ENCODE data around the gene ELL. TPM values are rescaled to one million over a fixed set of nuclear protein-coding genes. Genes with fewer than 3 reads are reported as not detected.

Gene ELL
- total and polyA plus RNA-seq, 8 donors = 4.1 to 88.7 (median 11.2) TPM

DNA sequence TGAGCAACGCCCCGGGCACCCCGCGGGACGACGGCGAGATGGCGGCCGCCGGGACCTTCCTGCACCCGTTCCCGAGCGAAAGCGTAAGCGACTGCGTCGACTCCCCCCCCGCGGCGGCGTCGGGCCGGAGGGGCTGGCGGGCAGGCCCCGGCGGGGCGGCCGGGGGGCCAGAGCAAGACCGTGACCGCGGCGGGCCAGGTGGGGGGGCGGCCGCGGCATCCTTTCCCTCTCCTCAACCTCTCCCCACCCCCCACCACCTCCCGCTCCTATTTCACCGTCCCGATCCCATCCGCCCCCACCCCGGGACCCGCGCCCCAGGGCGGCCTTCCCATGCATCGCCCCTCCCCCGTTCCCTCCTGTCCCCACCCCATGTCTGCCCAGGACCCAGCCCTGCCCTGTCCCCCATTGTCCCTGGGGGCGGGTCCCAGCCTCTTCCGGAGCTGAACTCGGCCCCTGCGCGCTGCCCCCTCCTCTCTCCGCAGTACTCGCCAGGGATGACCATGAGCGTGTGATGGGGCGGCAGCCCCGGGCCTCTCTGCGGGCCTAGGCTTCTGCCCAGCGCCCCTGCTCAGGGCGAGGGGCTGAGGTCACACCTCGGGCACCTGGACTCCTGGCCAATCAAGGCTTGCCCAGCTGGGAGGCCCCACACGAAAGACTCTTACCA, 88.0 kb downstream of the ELL start:
- intact Hi-C loops (cut with DNase I; ENCODE audit: low total_unique reads) = no loop called here
- Histone ChIP-seq H3K27ac (peak overlapping the region; percentile 16 to 79 (median 70)), H3K4me3 (peak overlapping the region; percentile 45 to 55 (median 54)), H3K27me3 (peaks cover 0 to 39% (median 0%) of the 10 kb centered on the region in 3 donors), H3K36me3 (peaks cover 0 to 22% (median 8%) of the 10 kb centered on the region in 4 donors), H3K9me3 (no peaks in the 10 kb centered on the region), H3K4me1 (peaks cover 44 to 78% (median 64%) of the 10 kb centered on the region in 4 donors)
- peak in 1 of 2 donors; percentile 73 for DNase-seq
- TF ChIP-seq POLR2A (IDR thresholded peaks at IDR 0.05) (no peak), EP300 (IDR thresholded peaks at IDR 0.05) (no peak), POLR2AphosphoS5 (IDR thresholded peaks at IDR 0.05) (no peak)
- TF ChIP-seq, protein P1, sequence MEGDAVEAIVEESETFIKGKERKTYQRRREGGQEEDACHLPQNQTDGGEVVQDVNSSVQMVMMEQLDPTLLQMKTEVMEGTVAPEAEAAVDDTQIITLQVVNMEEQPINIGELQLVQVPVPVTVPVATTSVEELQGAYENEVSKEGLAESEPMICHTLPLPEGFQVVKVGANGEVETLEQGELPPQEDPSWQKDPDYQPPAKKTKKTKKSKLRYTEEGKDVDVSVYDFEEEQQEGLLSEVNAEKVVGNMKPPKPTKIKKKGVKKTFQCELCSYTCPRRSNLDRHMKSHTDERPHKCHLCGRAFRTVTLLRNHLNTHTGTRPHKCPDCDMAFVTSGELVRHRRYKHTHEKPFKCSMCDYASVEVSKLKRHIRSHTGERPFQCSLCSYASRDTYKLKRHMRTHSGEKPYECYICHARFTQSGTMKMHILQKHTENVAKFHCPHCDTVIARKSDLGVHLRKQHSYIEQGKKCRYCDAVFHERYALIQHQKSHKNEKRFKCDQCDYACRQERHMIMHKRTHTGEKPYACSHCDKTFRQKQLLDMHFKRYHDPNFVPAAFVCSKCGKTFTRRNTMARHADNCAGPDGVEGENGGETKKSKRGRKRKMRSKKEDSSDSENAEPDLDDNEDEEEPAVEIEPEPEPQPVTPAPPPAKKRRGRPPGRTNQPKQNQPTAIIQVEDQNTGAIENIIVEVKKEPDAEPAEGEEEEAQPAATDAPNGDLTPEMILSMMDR (IDR thresholded peaks at IDR 0.05) = no peak
- WGBS, 5 donors = 10 to 29% (median 20%) methylated on average over 18 to 57 of the region's 60 CpGs

DNA sequence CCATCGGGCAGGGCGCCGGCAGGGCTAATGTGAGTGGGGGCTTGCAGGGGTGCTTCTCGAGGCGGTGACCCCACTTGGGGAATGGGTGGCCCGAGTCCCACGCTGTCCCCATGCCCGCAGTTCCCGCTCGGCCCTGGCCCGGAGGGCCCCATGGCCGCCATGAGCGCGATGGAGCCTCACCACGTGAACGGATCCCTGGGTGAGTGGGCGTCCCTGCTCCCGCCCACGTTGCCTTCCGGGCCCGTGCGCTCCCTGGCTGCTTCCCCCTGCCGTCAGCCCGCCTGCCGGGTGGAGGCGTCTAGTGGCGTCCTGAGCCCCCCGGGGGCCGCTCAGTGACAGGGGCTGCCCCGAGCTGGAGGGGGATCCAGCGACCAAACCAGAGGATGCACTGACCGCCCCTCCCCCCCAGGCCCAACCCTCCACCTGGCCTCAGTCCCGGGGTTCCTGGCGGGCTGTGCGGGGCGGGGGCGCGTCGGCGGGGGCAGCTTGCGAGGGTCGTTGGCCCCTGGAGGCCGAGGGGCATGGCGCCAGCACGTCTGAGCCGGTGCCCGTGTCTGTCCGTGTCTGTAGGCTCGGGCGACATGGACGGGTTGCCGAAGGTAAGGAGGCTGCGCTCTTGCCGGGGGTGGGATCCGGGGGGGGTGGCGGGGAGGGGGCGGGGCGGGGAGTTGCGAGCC, 88.7 kb downstream of the ELL start:
- no peaks in the 10 kb centered on the region for H3K9me3 ChIP-seq
- intact Hi-C loops (cut with DNase I; ENCODE audit: low total_unique reads) = no loop called here
- peaks cover 41 to 78% (median 63%) of the 10 kb centered on the region in 4 donors for H3K4me1 ChIP-seq
- peak in 1 of 2 donors; percentile 79 for DNase-seq
- peak overlapping the region; percentile 45 to 55 (median 54) for H3K4me3 ChIP-seq
- TF ChIP-seq, protein P1 (IDR thresholded peaks at IDR 0.05) = no peak
- TF ChIP-seq EP300 (IDR thresholded peaks at IDR 0.05) (no peak), POLR2A (IDR thresholded peaks at IDR 0.05) (no peak), POLR2AphosphoS5 (IDR thresholded peaks at IDR 0.05) (no peak)
- WGBS, 5 donors = 8 to 36% (median 20%) methylated on average over 10 to 59 of the region's 59 CpGs
- peaks cover 0 to 22% (median 8%) of the 10 kb centered on the region in 4 donors for H3K36me3 ChIP-seq
- peaks cover 0 to 32% (median 0%) of the 10 kb centered on the region in 3 donors for H3K27me3 ChIP-seq
- peak overlapping the region; percentile 33 to 79 (median 70) for H3K27ac ChIP-seq

GRCh38 chr19:18432275-18433014, 89.4 kb downstream of the ELL start:
- H3K9me3 ChIP-seq = no peaks in the 10 kb centered on the region
- peak overlapping the region in 3 of 5 donors; percentile 70 to 79 (median 74) for H3K27ac ChIP-seq
- DNase-seq = no peak
- 72 to 87% (median 82%) methylated on average over 10 to 13 of the region's 13 CpGs for WGBS, 5 donors
- peaks cover 34 to 78% (median 58%) of the 10 kb centered on the region in 4 donors for H3K4me1 ChIP-seq
- TF ChIP-seq POLR2A (IDR thresholded peaks at IDR 0.05) (no peak), EP300 (IDR thresholded peaks at IDR 0.05) (no peak), POLR2AphosphoS5 (IDR thresholded peaks at IDR 0.05) (no peak)
- TF ChIP-seq, protein P1 (IDR thresholded peaks at IDR 0.05) = no peak
- intact Hi-C loops (cut with DNase I; ENCODE audit: low total_unique reads) = no loop called here
- peaks cover 0 to 22% (median 9%) of the 10 kb centered on the region in 4 donors for H3K36me3 ChIP-seq
- peak overlapping the region; percentile 45 to 55 (median 54) for H3K4me3 ChIP-seq
- H3K27me3 ChIP-seq = peaks cover 0 to 25% (median 0%) of the 10 kb centered on the region in 3 donors
